GM12873 (cell line): ENCODE measurements around the gene CDC23.

ENCODE experiments used
- TF ChIP-seq, protein P1 (sequence below): IDR thresholded peaks from 2 replicates; pipeline ENCODE4 v1.5.1; 2012; ENCODE audit warnings: low read depth, mild to moderate bottlenecking, moderate library complexity, low read length, control low read depth; ENCODE audit not compliant: insufficient read depth; ENCODE audit errors: missing control alignments

Gene CDC23

GRCh38 chr5:138180183-138180782 is 32.8 kb downstream of the CDC23 start:
- TF ChIP-seq, protein P1, sequence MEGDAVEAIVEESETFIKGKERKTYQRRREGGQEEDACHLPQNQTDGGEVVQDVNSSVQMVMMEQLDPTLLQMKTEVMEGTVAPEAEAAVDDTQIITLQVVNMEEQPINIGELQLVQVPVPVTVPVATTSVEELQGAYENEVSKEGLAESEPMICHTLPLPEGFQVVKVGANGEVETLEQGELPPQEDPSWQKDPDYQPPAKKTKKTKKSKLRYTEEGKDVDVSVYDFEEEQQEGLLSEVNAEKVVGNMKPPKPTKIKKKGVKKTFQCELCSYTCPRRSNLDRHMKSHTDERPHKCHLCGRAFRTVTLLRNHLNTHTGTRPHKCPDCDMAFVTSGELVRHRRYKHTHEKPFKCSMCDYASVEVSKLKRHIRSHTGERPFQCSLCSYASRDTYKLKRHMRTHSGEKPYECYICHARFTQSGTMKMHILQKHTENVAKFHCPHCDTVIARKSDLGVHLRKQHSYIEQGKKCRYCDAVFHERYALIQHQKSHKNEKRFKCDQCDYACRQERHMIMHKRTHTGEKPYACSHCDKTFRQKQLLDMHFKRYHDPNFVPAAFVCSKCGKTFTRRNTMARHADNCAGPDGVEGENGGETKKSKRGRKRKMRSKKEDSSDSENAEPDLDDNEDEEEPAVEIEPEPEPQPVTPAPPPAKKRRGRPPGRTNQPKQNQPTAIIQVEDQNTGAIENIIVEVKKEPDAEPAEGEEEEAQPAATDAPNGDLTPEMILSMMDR = peak; percentile 68

DNA sequence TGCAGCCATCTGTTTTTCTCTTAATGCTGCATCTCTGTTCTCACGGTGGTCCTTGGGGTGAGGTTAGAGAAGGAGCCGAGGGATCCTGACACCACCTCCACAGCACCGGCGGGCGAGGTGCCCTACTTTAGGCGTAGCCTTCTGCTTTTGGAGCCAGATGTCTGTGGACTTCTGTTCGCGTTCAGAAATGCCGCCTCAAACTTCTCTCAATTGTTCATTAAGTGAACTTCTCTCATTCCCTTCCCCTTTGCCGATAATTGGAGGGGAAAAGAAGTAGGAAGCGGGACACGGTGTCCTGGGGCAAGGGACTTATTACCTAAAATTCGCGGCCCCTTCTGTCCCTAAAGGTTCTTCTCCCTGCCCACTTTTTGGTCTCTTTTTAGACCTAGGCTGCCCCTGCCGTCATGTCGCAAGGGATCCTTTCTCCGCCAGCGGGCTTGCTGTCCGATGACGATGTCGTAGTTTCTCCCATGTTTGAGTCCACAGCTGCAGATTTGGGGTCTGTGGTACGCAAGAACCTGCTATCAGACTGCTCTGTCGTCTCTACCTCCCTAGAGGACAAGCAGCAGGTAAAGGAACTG is 33.8 kb downstream of the CDC23 start:
- TF ChIP-seq, protein P1 = no peak

- TF ChIP-seq, protein P1 = no peak
Observed at GRCh38 chr5:138178516-138179276, 34.4 kb downstream of the CDC23 start, which contains the start of the genes BRD8 and KIF20A. Gene BRD8, minus strand, starts transcription at chr5:138178630. Its CDS starts 16 bp downstream, at chr5:138178614. Gene KIF20A, plus strand, starts transcription at chr5:138179112. Its CDS starts 569 bp downstream, at chr5:138179681.

DNA sequence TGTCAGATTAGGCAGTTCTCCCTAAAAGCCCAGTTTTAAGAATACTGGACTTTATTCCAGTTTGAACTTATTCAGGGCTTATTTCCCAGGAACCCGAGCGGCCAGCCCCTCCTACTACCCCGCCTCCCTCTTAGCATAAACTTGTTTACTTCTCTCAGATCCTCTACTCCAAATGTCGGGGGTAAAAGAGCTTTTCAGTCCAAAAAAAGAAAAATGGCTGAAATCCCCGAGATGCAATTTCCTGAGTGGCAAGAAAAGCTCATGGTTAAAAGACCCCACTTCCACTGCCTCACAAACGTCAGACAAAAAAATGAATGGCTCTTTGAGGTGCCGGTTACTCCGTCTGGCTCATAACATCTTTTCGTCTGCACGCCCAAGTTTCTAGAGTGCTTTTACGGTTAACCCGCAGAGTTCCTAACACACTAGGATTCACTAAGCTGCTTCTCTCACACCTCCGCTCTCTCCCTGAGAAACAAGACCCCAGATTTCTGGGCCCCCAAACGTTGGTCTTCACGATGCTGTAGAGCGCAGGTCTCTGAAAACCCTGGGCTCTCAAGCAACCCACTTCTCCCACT is 35.1 kb downstream of the CDC23 start:
- TF ChIP-seq, protein P1 = no peak

GRCh38 chr5:138170299-138170698 is 42.8 kb downstream of the CDC23 start:
- TF ChIP-seq, protein P1 = no peak

DNA sequence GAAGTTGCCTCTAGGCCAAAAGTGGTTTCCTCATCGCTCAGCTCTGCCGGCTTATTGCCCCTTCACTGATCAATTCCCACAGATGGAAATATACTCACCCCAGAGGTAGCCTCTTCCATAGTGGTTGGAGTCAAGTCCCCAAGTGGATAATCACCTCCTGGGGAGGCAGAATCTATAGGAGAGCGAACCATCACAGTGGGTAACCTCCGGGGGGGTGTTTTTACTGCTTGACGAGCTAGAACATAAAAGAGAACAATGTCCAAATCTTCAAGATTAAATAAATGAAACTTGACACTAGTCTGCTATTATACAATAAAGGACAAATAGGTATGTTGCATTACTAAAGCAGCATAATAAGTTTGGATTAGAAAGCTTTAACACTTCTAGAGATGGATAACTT is 44.0 kb downstream of the CDC23 start:
- TF ChIP-seq, protein P1 = no peak

DNA sequence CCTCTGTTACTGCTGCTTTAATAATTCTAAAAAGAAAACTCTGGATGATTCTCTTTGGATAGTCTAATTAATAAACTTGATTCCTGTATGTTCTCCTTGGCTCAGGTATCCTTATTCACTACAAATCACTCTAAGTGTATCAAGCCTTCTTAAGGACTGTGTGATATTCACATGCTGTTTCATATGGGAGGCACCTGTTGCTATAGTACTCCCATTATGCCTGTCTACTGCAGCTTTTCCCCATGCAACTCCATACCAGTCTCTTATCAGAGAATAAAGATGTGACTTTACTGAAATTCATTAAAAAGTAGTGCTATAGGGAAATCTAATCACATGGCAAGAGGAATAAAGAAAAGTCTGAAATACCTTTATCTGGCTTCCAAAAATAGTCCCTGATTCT is 49.4 kb downstream of the CDC23 start:
- TF ChIP-seq, protein P1 = no peak
